HepG2 (cell line): ENCODE data around the gene RAP2A. TPM values are rescaled to one million over a fixed set of nuclear protein-coding genes. Genes with fewer than 3 reads are reported as not detected.

Source experiments
- ARID5B ChIP-seq: IDR thresholded peaks from 2 replicates; pipeline ENCODE4 v1.4.0; 2020; ENCODE audit warnings: mild to moderate bottlenecking, missing genetic modification reagents
- BCL3 ChIP-seq: sonication (generic); formaldehyde crosslinking; IDR thresholded peaks from 2 replicates; pipeline ENCODE4 v1.5.1; 2020; ENCODE audit warnings: mild to moderate bottlenecking, missing genetic modification reagents, moderate library complexity
- CBX1 ChIP-seq: IDR thresholded peaks from one replicate; pipeline ENCODE4 v1.6.1; 2016; ENCODE audit warnings: antibody characterized with exemption, low read depth
- EED ChIP-seq: sonication (generic); formaldehyde crosslinking; IDR thresholded peaks from 2 replicates; pipeline ENCODE4 v1.5.0; 2020; ENCODE audit warnings: mild to moderate bottlenecking, missing genetic modification reagents
- GLI4 ChIP-seq: sonication (generic); formaldehyde crosslinking; IDR thresholded peaks from 2 replicates; pipeline ENCODE4 v1.5.1; 2020; ENCODE audit warnings: missing genetic modification reagents, mild to moderate bottlenecking, moderate library complexity, borderline replicate concordance
- HNF4A ChIP-seq: sonication (generic); formaldehyde crosslinking; IDR thresholded peaks from 2 replicates; pipeline ENCODE4 v1.4.0; 2020; ENCODE audit warnings: missing genetic modification reagents
- MXI1 ChIP-seq: IDR thresholded peaks from 3 replicates; pipeline ENCODE4 v1.6.1; 2012; ENCODE audit warnings: low read depth, low read length, inconsistent platforms, borderline replicate concordance
- MYC ChIP-seq: sonication (generic); formaldehyde crosslinking; IDR thresholded peaks from 2 replicates; pipeline ENCODE4 v1.9.0; 2021; ENCODE audit warnings: missing genetic modification reagents, borderline replicate concordance
- SCMH1 ChIP-seq: sonication (generic); formaldehyde crosslinking; IDR thresholded peaks from 2 replicates; pipeline ENCODE4 v1.9.0; 2021; ENCODE audit warnings: missing genetic modification reagents, mild to moderate bottlenecking, borderline replicate concordance
- SOX5 ChIP-seq: IDR thresholded peaks from 2 replicates; pipeline ENCODE4 v1.6.1; 2016; ENCODE audit warnings: borderline replicate concordance
- TBP ChIP-seq: sonication (generic); formaldehyde crosslinking; IDR thresholded peaks from 2 replicates; pipeline ENCODE4 v1.5.0; 2020; ENCODE audit warnings: missing genetic modification reagents
- TEAD2 ChIP-seq: sonication (generic); formaldehyde crosslinking; IDR thresholded peaks from 2 replicates; pipeline ENCODE4 v1.9.0; 2021; ENCODE audit warnings: missing genetic modification reagents
- THYN1 ChIP-seq: sonication (generic); formaldehyde crosslinking; IDR thresholded peaks from 2 replicates; pipeline ENCODE4 v1.8.1; 2023; ENCODE audit warnings: low read depth, mild to moderate bottlenecking, moderate library complexity, missing genetic modification reagents, borderline replicate concordance
- U2AF1 ChIP-seq: fragments of 200-400 bp; formaldehyde crosslinking; optimal IDR thresholded peaks from 2 replicates; pipeline ENCODE3; 2017; ENCODE audit warnings: mild to moderate bottlenecking, low read depth, low read length
- ZBTB3 ChIP-seq: sonication (generic); formaldehyde crosslinking; IDR thresholded peaks from 2 replicates; pipeline ENCODE4 v1.4.0; 2020; ENCODE audit warnings: low read depth, mild to moderate bottlenecking, moderate library complexity, missing genetic modification reagents, borderline replicate concordance
- ZMAT3 ChIP-seq: sonication (generic); formaldehyde crosslinking; conservative IDR thresholded peaks from 2 replicates; pipeline ENCODE4 v1.7.0; 2021; ENCODE audit warnings: missing genetic modification reagents
- ZNF121 ChIP-seq: sonication (generic); formaldehyde crosslinking; IDR thresholded peaks from 2 replicates; pipeline ENCODE4 v1.5.0; 2020; ENCODE audit warnings: mild to moderate bottlenecking, missing genetic modification reagents
- ZNF207 ChIP-seq: fragments of 450-650 bp; IDR thresholded peaks from 2 replicates; pipeline ENCODE4 v1.6.1; 2016; ENCODE audit warnings: antibody characterized with exemption, borderline replicate concordance
- ZNF317 ChIP-seq: sonication (generic); formaldehyde crosslinking; IDR thresholded peaks from 2 replicates; pipeline ENCODE4 v1.5.0; 2020; ENCODE audit warnings: mild to moderate bottlenecking, missing genetic modification reagents
- ZNF460 ChIP-seq: sonication (generic); formaldehyde crosslinking; IDR thresholded peaks from 2 replicates; pipeline ENCODE4 v1.5.1; 2020; ENCODE audit warnings: missing genetic modification reagents, mild to moderate bottlenecking, borderline replicate concordance
- ZNF776 ChIP-seq: sonication (generic); formaldehyde crosslinking; IDR thresholded peaks from 2 replicates; pipeline ENCODE4 v1.4.0; 2020; ENCODE audit warnings: mild to moderate bottlenecking, missing genetic modification reagents
- ZNF777 ChIP-seq: sonication (generic); formaldehyde crosslinking; IDR thresholded peaks from 2 replicates; pipeline ENCODE4 v1.4.0; 2020; ENCODE audit warnings: missing genetic modification reagents
- ZSCAN12 ChIP-seq: sonication (generic); formaldehyde crosslinking; IDR thresholded peaks from 2 replicates; pipeline ENCODE4 v1.9.0; 2021; ENCODE audit warnings: mild to moderate bottlenecking, missing genetic modification reagents
- ZSCAN9 ChIP-seq: IDR thresholded peaks from 2 replicates; pipeline ENCODE4 v1.6.1; 2016; ENCODE audit warnings: borderline replicate concordance
- polyA plus RNA-seq, 8 experiments: library from polyadenylated mRNA; depleted of rRNA in 3 of 8; stranded (reverse) in 7 of 8; unstranded in 1 of 8; fragments of >200 nt; fragmentation: Illumina TruSeq in 4 of 8; extraction: Trizol in 4 of 8; gene quantifications; 2 replicates each; pipeline versions ENCODE4 v1.2.1 to v1.2.3, GENCODE V29; 2011 to 2016; ENCODE audit warnings: low read depth in 4 of 8, missing spikeins in 1 of 8, mixed read lengths in 1 of 8; ENCODE audit not compliant: insufficient read depth in 1 of 8
- total RNA-seq, 5 experiments: library from RNA; depleted of rRNA; stranded (reverse); fragments of >200 nt; fragmentation: Illumina TruSeq; extraction: Trizol; gene quantifications; 2 replicates each; pipeline ENCODE4 v1.2.3, GENCODE V29; 2016; ENCODE audit warnings: low read depth in 1 of 5
- TF ChIP-seq, protein P1 (sequence below): sonication (generic); formaldehyde crosslinking; IDR thresholded peaks from 2 replicates; pipeline ENCODE4 v1.8.1; 2023; ENCODE audit warnings: missing genetic modification reagents, inconsistent platforms, borderline replicate concordance

RAP2A gene
- total and polyA plus RNA-seq, 2 of the 13 experiments (the other 11 are each of a cell fraction or from before 2014, with no cell fraction given) = 9.9 to 23.1 TPM

GRCh38 chr13:97432917-97433726 is 847 bp upstream of the RAP2A start (continued):
- TF ChIP-seq MXI1 (peak; percentile 56; the same call in 1 of the 3 replicates), HNF4A (CRISPR knock-in tag) (no peak), ZNF777 (CRISPR knock-in tag) (no peak), ZNF776 (CRISPR knock-in tag) (no peak), CBX1 (peak; percentile 52), ZNF317 (CRISPR knock-in tag) (no peak), EED (CRISPR knock-in tag) (no peak; the same call in 1 of the 2 replicates), ZSCAN9 (CRISPR knock-in tag) (0 out of 2 replicates have a peak, but pooled peaks have one; percentile 45), SOX5 (CRISPR knock-in tag) (peak; percentile 44; the same call in 1 of the 2 replicates), TEAD2 (CRISPR knock-in tag) (no peak), TBP (CRISPR knock-in tag) (no peak), ZSCAN12 (CRISPR knock-in tag) (no peak), ZNF460 (CRISPR knock-in tag) (no peak; the same call in 1 of the 2 replicates), ZNF207 (no peak), ARID5B (peak; percentile 57; the same call in 1 of the 2 replicates), BCL3 (0 out of 2 replicates have a peak, but pooled peaks have one; percentile 34), ZBTB3 (no peak), U2AF1 (peak; percentile 46), SCMH1 (no peak), MYC (CRISPR knock-in tag) (peak; percentile 46; the same call in 1 of the 2 replicates), GLI4 (no peak), ZMAT3 (CRISPR knock-in tag) (0 out of 2 replicates have a peak, but pooled peaks have one; percentile 84), ZNF121 (CRISPR knock-in tag) (no peak), THYN1 (CRISPR knock-in tag) (no peak)
- TF ChIP-seq, protein P1, sequence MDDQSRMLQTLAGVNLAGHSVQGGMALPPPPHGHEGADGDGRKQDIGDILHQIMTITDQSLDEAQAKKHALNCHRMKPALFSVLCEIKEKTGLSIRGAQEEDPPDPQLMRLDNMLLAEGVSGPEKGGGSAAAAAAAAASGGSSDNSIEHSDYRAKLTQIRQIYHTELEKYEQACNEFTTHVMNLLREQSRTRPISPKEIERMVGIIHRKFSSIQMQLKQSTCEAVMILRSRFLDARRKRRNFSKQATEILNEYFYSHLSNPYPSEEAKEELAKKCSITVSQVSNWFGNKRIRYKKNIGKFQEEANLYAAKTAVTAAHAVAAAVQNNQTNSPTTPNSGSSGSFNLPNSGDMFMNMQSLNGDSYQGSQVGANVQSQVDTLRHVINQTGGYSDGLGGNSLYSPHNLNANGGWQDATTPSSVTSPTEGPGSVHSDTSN (CRISPR knock-in tag) = no peak
